GM19035 (cell line): ENCODE data around the gene ATP1B4.
A peak's percentile ranks its signal among the peaks of the same experiment; 100 is the strongest.

ENCODE experiments used
- ATAC-seq: cut with Tn5 transposase; IDR thresholded peaks from one replicate; pipeline ENCODE4 v1.9.1; 2021; ENCODE audit not compliant: unreplicated experiment

The ATP1B4 gene

GRCh38 chrX:120372667-120373370 lies 10.9 kb downstream of the ATP1B4 start:
- no peak for ATAC-seq

GRCh38 chrX:120377179-120377578 lies 15.3 kb downstream of the ATP1B4 start:
- ATAC-seq, result no peak

GRCh38 chrX:120377715-120378114 lies 15.8 kb downstream of the ATP1B4 start:
- no peak for ATAC-seq

DNA sequence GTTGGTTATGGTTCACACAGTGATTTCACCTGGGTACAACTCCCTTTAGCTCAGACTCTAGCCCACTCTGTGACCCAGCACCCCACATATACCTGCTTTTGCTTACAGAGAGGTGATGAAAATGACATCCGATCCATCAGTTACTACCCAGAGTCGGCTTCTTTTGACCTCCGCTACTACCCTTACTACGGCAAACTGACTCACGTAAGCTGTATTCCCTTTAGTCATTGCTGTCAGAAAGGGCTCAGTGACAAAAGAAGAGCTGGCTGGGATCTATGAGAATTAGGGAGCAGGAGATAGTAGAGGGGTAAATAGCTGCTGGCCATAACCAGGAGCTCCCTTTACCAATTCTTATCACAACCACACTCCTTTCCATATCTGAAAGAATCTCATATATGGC lies 16.7 kb downstream of the ATP1B4 start:
- ATAC-seq, result no peak

- ATAC-seq, result no peak
These were observed 18.2 kb downstream of the ATP1B4 start for GRCh38 chrX:120379937-120380681.

DNA sequence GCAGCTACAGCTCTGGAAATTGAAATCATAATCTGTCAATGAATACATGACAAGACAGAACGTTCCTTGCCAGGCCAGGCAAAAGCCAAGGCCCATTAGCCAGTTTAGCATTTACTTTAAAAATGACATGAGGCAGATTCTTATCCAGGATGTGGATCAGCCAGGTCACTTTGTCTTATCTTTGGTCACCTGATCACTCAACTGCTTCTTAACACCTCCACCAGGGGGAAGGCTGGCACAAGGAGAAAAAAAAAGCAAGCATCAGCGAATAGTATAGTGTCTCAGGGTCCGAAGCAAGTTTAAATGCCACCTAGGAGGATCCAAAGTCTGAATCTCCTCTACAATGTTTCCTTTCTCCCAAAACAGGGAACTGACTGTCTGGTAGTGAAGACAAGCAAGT lies 18.8 kb downstream of the ATP1B4 start:
- ATAC-seq, result peak; percentile 78

DNA sequence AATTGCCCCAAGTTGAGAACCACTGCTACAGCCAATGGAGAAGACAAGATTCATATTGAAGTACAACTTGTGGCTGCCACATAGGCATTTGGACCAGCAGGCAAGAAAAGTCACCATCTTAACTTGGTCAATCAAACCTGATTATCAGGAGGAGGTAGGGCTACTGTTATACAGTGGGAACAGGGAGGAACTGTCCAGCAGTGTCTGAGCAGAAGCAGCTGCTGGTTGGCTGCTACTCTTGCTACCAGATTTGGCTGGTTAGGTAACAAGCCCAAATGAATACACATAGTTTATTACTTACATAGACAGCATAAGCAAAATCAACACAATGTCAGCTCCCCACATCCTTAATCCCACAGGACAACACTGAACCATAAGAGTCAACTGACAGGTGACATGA lies 39.4 kb downstream of the ATP1B4 start:
- no peak for ATAC-seq

- ATAC-seq, result no peak
These were observed 40.5 kb downstream of the ATP1B4 start for GRCh38 chrX:120402369-120402768.

GRCh38 chrX:120406638-120407037 lies 44.7 kb downstream of the ATP1B4 start:
- ATAC-seq, result no peak

- no peak for ATAC-seq
These were observed 46.3 kb downstream of the ATP1B4 start for GRCh38 chrX:120408168-120408567.

DNA sequence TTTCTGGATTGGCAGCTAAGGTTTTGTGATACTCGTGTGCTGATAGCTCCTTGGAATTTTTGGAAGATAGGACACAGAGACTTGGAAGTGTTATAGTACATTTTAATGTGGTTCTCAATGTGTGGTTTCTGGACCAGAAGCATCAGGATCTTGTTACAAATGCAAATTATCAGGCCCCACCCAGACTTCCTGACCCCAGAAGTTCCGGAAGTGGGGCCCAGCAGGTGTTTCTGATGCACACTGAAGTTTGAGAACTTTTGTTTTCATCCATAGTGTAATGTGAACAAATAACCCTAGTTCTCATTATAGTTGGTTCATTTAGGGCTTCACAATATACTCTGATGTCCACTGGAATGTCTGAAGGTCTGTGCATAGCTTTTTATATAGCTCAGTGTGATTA lies 57.6 kb downstream of the ATP1B4 start:
- peak; percentile 63 for ATAC-seq

GRCh38 chrX:120426599-120426998 lies 64.7 kb downstream of the ATP1B4 start:
- no peak for ATAC-seq

DNA sequence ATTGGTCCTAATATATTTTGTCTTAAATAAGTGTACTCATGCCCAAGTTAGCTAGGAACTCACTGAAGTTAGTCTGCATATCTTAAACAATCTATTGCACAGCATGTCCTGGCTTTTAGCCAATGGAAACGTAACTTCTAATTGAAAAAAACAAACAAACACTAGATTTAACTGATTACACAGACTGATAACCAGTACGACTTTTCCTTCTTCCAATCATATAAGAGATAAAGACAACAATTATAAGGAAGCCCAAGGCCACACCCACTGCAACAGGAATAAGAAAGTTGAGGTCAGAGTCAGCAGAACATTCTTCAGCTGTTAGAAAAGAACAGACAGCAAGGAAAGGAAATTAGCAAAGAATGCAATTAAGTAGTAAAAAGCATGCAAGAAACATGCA lies 66.4 kb downstream of the ATP1B4 start:
- ATAC-seq, result no peak

DNA sequence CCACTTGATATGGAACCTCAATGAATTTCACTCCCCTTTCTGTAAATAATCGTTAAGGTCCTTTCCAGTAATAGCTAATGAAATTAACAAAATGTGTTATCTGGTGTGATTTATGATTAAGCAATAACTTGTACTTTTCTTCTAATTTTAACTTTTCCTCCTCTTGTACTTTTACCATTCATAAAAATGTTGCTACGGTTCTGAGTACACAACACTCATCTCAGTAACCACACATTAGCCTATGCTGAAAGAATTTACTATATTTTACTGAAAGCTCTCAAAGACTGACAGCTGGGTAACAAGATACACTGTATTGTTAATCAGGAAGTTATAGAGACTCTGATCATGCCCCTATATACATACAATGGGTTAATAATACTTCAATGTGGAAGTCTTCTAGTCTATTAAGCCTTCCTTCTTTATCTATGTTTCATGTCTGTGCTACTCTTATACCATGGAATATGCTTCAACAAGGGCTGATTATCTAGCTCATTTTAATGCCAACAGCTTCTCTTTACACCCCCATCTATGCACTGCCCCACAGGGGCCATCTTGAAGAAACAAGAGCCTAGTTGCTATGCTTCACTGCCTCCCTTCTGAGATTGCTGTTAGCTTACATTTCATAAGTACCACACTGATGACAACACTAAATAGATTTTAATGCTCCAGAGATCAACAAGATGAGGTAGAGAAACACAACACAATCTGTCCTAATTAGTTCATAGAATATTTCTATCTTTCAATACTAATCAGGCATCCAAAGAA lies 68.1 kb downstream of the ATP1B4 start:
- no peak for ATAC-seq
